K562 (cell line): ENCODE data around the gene PIP5K1B. TPM values are rescaled to one million over a fixed set of nuclear protein-coding genes. Genes with fewer than 3 reads are reported as not detected.

Experiments used
- ATAC-seq: fragments of 200-7000 bp; cut with Tn5 transposase; 3 replicates; pipeline ENCODE4 v1.9.1; 2020; ENCODE audit warnings: moderate library complexity
- BruUV-seq: library from RNA; stranded (reverse); fragments of 400-500 nt; replicated peaks from 2 replicates; lab custom pipeline; 2021; lab: Mats Ljungman, UMichigan
- CTCF ChIA-PET: fragments of 300-600 bp; formaldehyde crosslinking; extraction: SDS; loops from one replicate; lab custom pipeline; 2021; ENCODE audit warnings: low intra/inter-chr PET ratio; lab: Yijun Ruan, JAX
- POLR2A ChIA-PET: fragments of 300-600, 350-650 bp; sonication (Branson Sonifier 250); formaldehyde crosslinking; extraction: SDS; loops from one replicate; lab custom pipeline; 2021; ENCODE audit warnings: antibody characterized with exemption, inconsistent platforms; lab: Yijun Ruan, JAX
- DNase-seq, 4 experiments: peaks; one replicate each; pipeline versions ENCODE4 v3.0.0 to v3.0.0-alpha.2; 2011 to 2018; ENCODE audit warnings: low spot score in 3 of 4, mixed read lengths in 3 of 4; ENCODE audit errors: extremely low read depth in 1 of 4
- FAIRE-seq: peaks from 2 replicates; lab custom pipeline; 2011; peaks lifted over from hg19 to GRCh38; lab: Jason Lieb, UNC
- H2AFZ ChIP-seq: 2 replicates; pipeline ENCODE4 v1.6.0; 2011; ENCODE audit warnings: low read depth, low read length, control low read depth, inconsistent platforms
- H3K27ac ChIP-seq: fragments of 200-600 bp; 3 replicates; pipeline ENCODE4 v1.8.0; 2011; ENCODE audit warnings: low read depth, mild to moderate bottlenecking, control low read depth, inconsistent platforms, low read length, moderate library complexity, mixed read lengths; ENCODE audit errors: extremely low read depth
- H3K27me3 ChIP-seq, 2 experiments: fragments of 300-600 bp in 1 of 2; 2 replicates in 1 of 2; 3 replicates in 1 of 2; pipeline versions ENCODE4 v1.6.0 to v1.8.0; 2011; ENCODE audit warnings: inconsistent platforms in 2 of 2, low read length in 2 of 2, mild to moderate bottlenecking in 1 of 2, mixed read lengths in 1 of 2, moderate library complexity in 1 of 2; ENCODE audit not compliant: control insufficient read depth in 2 of 2, insufficient read depth in 2 of 2
- H3K36me3 ChIP-seq: fragments of 300-600 bp; 3 replicates; pipeline ENCODE4 v1.8.0; 2011; ENCODE audit warnings: mild to moderate bottlenecking, low read length, inconsistent platforms; ENCODE audit not compliant: control insufficient read depth, insufficient read depth
- H3K4me1 ChIP-seq, 2 experiments: fragments of 200-600 bp in 1 of 2; replicated peaks in 1 of 2; 2 replicates in 1 of 2; 3 replicates in 1 of 2; pipeline versions ENCODE4 v1.5.1 to v1.8.0; 2011; ENCODE audit warnings: inconsistent platforms in 2 of 2, low read length in 2 of 2, mild to moderate bottlenecking in 1 of 2, mixed read lengths in 1 of 2, moderate library complexity in 1 of 2; ENCODE audit not compliant: control insufficient read depth in 2 of 2, insufficient read depth in 2 of 2
- H3K4me2 ChIP-seq: 2 replicates; pipeline ENCODE4 v1.6.1; 2011; ENCODE audit warnings: low read length, control low read depth, inconsistent platforms, mixed read lengths; ENCODE audit not compliant: insufficient read depth
- H3K4me3 ChIP-seq: fragments of 200-600 bp; sonication (generic), shearing (Covaris generic); 2 replicates; pipeline ENCODE4 v1.5.1; 2016; ENCODE audit warnings: control low read depth, inconsistent platforms
- H3K79me2 ChIP-seq: fragments of 200-600 bp; 3 replicates; pipeline ENCODE4 v1.8.0; 2011; ENCODE audit warnings: low read length, inconsistent platforms; ENCODE audit not compliant: control insufficient read depth, insufficient read depth
- H3K9ac ChIP-seq, 2 experiments: 2 replicates each; pipeline versions ENCODE4 v1.6.0 to v1.6.1; 2011; ENCODE audit warnings: low read depth in 2 of 2, low read length in 2 of 2, control low read depth in 1 of 2, inconsistent platforms in 1 of 2, mild to moderate bottlenecking in 1 of 2, mixed read lengths in 1 of 2; ENCODE audit not compliant: insufficient read depth in 1 of 2
- H3K9me1 ChIP-seq: one replicate; pipeline ENCODE4 v1.6.0; 2011; ENCODE audit warnings: inconsistent platforms, mild to moderate bottlenecking, low read length, moderate library complexity; ENCODE audit not compliant: control insufficient read depth, insufficient read depth
- H3K9me3 ChIP-seq: replicated peaks from 2 replicates; pipeline ENCODE4 v1.5.1; 2011; ENCODE audit warnings: low read depth, low read length, inconsistent platforms; ENCODE audit not compliant: control insufficient read depth, insufficient read depth
- H4K20me1 ChIP-seq: replicated peaks from 2 replicates; pipeline ENCODE4 v1.6.1; 2011; ENCODE audit warnings: low read length, inconsistent platforms, mixed read lengths; ENCODE audit not compliant: control insufficient read depth, insufficient read depth
- HCFC1 ChIP-seq: IDR thresholded peaks from 2 replicates; pipeline ENCODE4 v1.6.1; 2012; ENCODE audit warnings: low read depth, low read length, improper control_type of control experiment
- JUNB ChIP-seq: fragments of 450-650 bp; formaldehyde crosslinking; conservative IDR thresholded peaks from 2 replicates; pipeline ENCODE4 v1.4.0; 2020; ENCODE audit warnings: mild to moderate bottlenecking
- MAFF ChIP-seq: IDR thresholded peaks from 2 replicates; pipeline ENCODE4 v1.6.1; 2012; ENCODE audit warnings: low read length, improper control_type of control experiment
- NCOA1 ChIP-seq: fragments of 450-650 bp; IDR thresholded peaks from 2 replicates; pipeline ENCODE4 v1.6.1; 2016; ENCODE audit warnings: low read depth
- NFE2L1 ChIP-seq: fragments of 450-650 bp; IDR thresholded peaks from 2 replicates; pipeline ENCODE4 v1.6.1; 2016; ENCODE audit warnings: missing genetic modification characterization, low read depth, mild to moderate bottlenecking, missing compliant biosample characterization, moderate library complexity, borderline replicate concordance
- NFXL1 ChIP-seq: fragments of 450-650 bp; formaldehyde crosslinking; IDR thresholded peaks from 2 replicates; pipeline ENCODE4 v1.4.0; 2021; ENCODE audit warnings: mild to moderate bottlenecking
- POLR2AphosphoS5 ChIP-seq: IDR thresholded peaks from 2 replicates; pipeline ENCODE4 v1.6.1; 2011; ENCODE audit warnings: mild to moderate bottlenecking, low read depth, low read length, moderate library complexity; ENCODE audit not compliant: control insufficient read depth, insufficient read depth
- TAF9B ChIP-seq: fragments of 450-650 bp; IDR thresholded peaks from 2 replicates; pipeline ENCODE4 v1.6.1; 2018; ENCODE audit warnings: mild to moderate bottlenecking; ENCODE audit not compliant: partially characterized antibody
- ZBTB17 ChIP-seq: fragments of 450-650 bp; formaldehyde crosslinking; IDR thresholded peaks from 2 replicates; pipeline ENCODE4 v1.4.0; 2020; ENCODE audit warnings: mild to moderate bottlenecking
- ZNF174 ChIP-seq: fragments of 250-450 bp; sonication (Bioruptor Pico); IDR thresholded peaks from 2 replicates; pipeline ENCODE4 v1.4.0; 2020; ENCODE audit warnings: mild to moderate bottlenecking
- ZNF639 ChIP-seq, 2 experiments: fragments of 200-800 bp in 1 of 2; sonication (Bioruptor generic) in 1 of 2; sonication (generic) in 1 of 2; formaldehyde crosslinking in 1 of 2; IDR thresholded peaks in 1 of 2; conservative IDR thresholded peaks in 1 of 2; 2 replicates each; pipeline versions ENCODE4 v1.5.0 to v1.6.1; 2016 to 2020; ENCODE audit warnings: missing compliant biosample characterization in 1 of 2, missing genetic modification characterization in 1 of 2, missing genetic modification reagents in 1 of 2
- ZNF766 ChIP-seq: fragments of 200-800 bp; sonication (Bioruptor generic); conservative IDR thresholded peaks from 2 replicates; pipeline ENCODE4 v1.6.1; 2016; ENCODE audit warnings: missing genetic modification characterization, missing compliant biosample characterization
- WGBS: fragments of 100-300 bp; shearing (Covaris generic); methylation state at CpG from one replicate; pipeline ENCODE4 v1.1.6; 2016; ENCODE audit warnings: low coverage, mixed read lengths; ENCODE audit not compliant: insufficient coverage; ENCODE audit errors: missing lambda C conversion rate; 5-methylcytosine and 5-hydroxymethylcytosine counted together
- in situ Hi-C: fragments of 300-500 bp; cut with MboI; formaldehyde crosslinking; loops from 4 replicates; pipeline ENCODE4 v1.15.0; 2018; ENCODE audit warnings: inconsistent platforms, mixed read lengths
- intact Hi-C: fragments of 100-400 bp; cut with micrococcal nuclease; formaldehyde crosslinking; loops from 2 replicates; pipeline ENCODE4 v1.14.2; 2022
- polyA plus RNA-seq, 8 experiments: library from polyadenylated mRNA; depleted of rRNA in 4 of 8; stranded (reverse) in 5 of 8; unstranded in 3 of 8; fragments of >200 nt; fragmentation: Nextera tagmentation in 2 of 8; fragmentation: Illumina TruSeq in 1 of 8; extraction: Ambion mirVana in 2 of 8; extraction: Trizol in 1 of 8; gene quantifications; 2 replicates each; pipeline versions ENCODE4 v1.2.1 to v1.2.3, GENCODE V29; 2011 to 2014; ENCODE audit warnings: inconsistent platforms in 1 of 8, missing spikeins in 1 of 8
- total RNA-seq, 7 experiments: library from RNA; depleted of rRNA in 6 of 7; stranded (reverse); fragments of >200 nt in 6 of 7; fragmentation: Illumina TruSeq in 2 of 7; extraction: Trizol in 2 of 7; gene quantifications; 2 replicates each; pipeline versions ENCODE4 v1.2.1 to v1.2.3, GENCODE V29; 2011 to 2021; ENCODE audit warnings: low replicate concordance in 1 of 7
- TF ChIP-seq, protein P1 (sequence below): fragments of 250-450 bp; sonication (Bioruptor Pico); IDR thresholded peaks from 2 replicates; pipeline ENCODE4 v1.4.0; 2020; ENCODE audit warnings: mild to moderate bottlenecking, moderate library complexity

PIP5K1B gene
- total and polyA plus RNA-seq, 9 of the 15 experiments (the other 6 are each of a cell fraction or from before 2014, with no cell fraction given), result 3.1 to 12.9 (median 7.4) TPM

DNA sequence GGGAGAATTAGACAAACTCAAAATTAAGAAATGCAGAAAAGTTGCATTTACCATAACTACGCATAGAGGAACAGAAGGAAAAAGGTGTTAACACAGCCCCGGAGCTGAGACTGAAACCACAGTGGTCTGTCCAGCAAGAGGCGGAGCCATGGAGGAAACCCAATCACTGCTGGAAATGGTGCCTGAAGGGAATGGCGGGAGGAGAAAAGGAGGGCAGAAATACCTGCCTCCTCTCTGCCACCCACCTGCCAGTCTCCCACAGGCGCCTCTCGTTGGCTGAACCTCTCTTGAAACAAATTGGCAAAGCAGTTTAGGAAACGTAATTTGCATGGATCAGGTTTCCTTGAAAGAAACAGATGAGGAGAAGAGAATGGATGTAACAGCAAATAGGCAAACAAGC, 318.6 kb downstream of the PIP5K1B start:
- Histone ChIP-seq H3K9me1 (no peaks in the 10 kb centered on the region), H3K27ac (no peak overlapping the region), H4K20me1 (no peaks in the 10 kb centered on the region), H3K4me3 (no peak overlapping the region), H3K4me1 (peaks cover 26 to 55% of the 10 kb centered on the region in 2 experiments), H2AFZ (peak overlapping the region; percentile 47), H3K9ac (no peak overlapping the region), H3K9me3 (no peaks in the 10 kb centered on the region; the same call in 1 of the 2 replicates), H3K4me2 (no peak overlapping the region), H3K79me2 (no peaks in the 10 kb centered on the region), H3K27me3 (no peaks in the 10 kb centered on the region), H3K36me3 (no peaks in the 10 kb centered on the region)
- TF ChIP-seq JUNB (CRISPR knock-in tag) (no peak), NCOA1 (no peak), ZNF639 (CRISPR knock-in tag; conservative IDR thresholded peaks at IDR 0.05 in 1 of 2, IDR thresholded peaks at IDR 0.05 in 1 of 2) (no peak), POLR2AphosphoS5 (no peak), ZBTB17 (CRISPR knock-in tag) (no peak), TAF9B (no peak), NFE2L1 (no peak), ZNF766 (CRISPR knock-in tag) (no peak), ZNF174 (CRISPR knock-in tag) (no peak), HCFC1 (no peak), NFXL1 (CRISPR knock-in tag) (no peak), MAFF (no peak)
- TF ChIP-seq, protein P1, sequence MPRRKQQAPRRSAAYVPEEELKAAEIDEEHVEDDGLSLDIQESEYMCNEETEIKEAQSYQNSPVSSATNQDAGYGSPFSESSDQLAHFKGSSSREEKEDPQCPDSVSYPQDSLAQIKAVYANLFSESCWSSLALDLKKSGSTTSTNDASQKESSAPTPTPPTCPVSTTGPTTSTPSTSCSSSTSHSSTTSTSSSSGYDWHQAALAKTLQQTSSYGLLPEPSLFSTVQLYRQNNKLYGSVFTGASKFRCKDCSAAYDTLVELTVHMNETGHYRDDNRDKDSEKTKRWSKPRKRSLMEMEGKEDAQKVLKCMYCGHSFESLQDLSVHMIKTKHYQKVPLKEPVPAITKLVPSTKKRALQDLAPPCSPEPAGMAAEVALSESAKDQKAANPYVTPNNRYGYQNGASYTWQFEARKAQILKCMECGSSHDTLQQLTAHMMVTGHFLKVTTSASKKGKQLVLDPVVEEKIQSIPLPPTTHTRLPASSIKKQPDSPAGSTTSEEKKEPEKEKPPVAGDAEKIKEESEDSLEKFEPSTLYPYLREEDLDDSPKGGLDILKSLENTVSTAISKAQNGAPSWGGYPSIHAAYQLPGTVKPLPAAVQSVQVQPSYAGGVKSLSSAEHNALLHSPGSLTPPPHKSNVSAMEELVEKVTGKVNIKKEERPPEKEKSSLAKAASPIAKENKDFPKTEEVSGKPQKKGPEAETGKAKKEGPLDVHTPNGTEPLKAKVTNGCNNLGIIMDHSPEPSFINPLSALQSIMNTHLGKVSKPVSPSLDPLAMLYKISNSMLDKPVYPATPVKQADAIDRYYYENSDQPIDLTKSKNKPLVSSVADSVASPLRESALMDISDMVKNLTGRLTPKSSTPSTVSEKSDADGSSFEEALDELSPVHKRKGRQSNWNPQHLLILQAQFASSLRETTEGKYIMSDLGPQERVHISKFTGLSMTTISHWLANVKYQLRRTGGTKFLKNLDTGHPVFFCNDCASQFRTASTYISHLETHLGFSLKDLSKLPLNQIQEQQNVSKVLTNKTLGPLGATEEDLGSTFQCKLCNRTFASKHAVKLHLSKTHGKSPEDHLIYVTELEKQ (CRISPR knock-in tag), result no peak
- intact Hi-C loops, result loop anchor here (5.0 kb wide), 1 partner anchor 246 kb away; no protein-coding TSS in a partner anchor
- CTCF ChIA-PET, result no interaction called here
- POLR2A ChIA-PET, result interaction anchor here (0.9 kb wide), 1 partner anchor 20 kb away, joined by 5 read pairs; no protein-coding TSS in a partner anchor
- FAIRE-seq (no peak), ATAC-seq (no peak), DNase-seq (no peak)
- no TSS peak for BruUV-seq
- in situ Hi-C loops, result no loop called here
- 59% methylated on average over 6 of the region's 7 CpGs for WGBS
